Mucosa of rectum (tissue), 2 donors: ENCODE results near the gene AFP.
"Not testable (repeated sequence)": the region's sequence is repeated elsewhere in the genome, so short reads cannot be mapped to it uniquely, and the experiment has no call there.

Source experiments
- H3K27ac ChIP-seq, 2 donors: one replicate each; pipeline ENCODE4 v1.7.0; 2013; ENCODE audit warnings: inconsistent platforms in 2 of 2, low read depth in 2 of 2, low read length in 2 of 2
- H3K27me3 ChIP-seq, 2 donors: one replicate each; pipeline ENCODE4 v1.7.0; 2013; ENCODE audit warnings: low read length in 2 of 2; ENCODE audit not compliant: control insufficient read depth in 2 of 2, insufficient read depth in 2 of 2
- H3K36me3 ChIP-seq, 2 donors: one replicate each; pipeline ENCODE4 v1.7.0; 2013; ENCODE audit warnings: low read length in 2 of 2; ENCODE audit not compliant: control insufficient read depth in 2 of 2, insufficient read depth in 2 of 2
- H3K4me1 ChIP-seq, 2 donors: one replicate each; pipeline ENCODE4 v1.7.0; 2013; ENCODE audit warnings: low read length in 2 of 2, mild to moderate bottlenecking in 1 of 2; ENCODE audit not compliant: control insufficient read depth in 2 of 2, insufficient read depth in 2 of 2
- H3K4me3 ChIP-seq, 2 donors: one replicate each; pipeline ENCODE4 v1.7.0; 2013; ENCODE audit warnings: low read length in 2 of 2
- H3K9ac ChIP-seq, 2 donors: one replicate each; pipeline ENCODE4 v1.7.0; 2013; ENCODE audit warnings: low read length in 2 of 2, low read depth in 1 of 2, mild to moderate bottlenecking in 1 of 2
- H3K9me3 ChIP-seq, 2 donors: one replicate each; pipeline ENCODE4 v1.7.0; 2013; ENCODE audit warnings: low read length in 2 of 2; ENCODE audit not compliant: control insufficient read depth in 2 of 2
- donor health status: healthy.
- donor health status: Normal muscosa, but diverticular disease.

Gene AFP

DNA sequence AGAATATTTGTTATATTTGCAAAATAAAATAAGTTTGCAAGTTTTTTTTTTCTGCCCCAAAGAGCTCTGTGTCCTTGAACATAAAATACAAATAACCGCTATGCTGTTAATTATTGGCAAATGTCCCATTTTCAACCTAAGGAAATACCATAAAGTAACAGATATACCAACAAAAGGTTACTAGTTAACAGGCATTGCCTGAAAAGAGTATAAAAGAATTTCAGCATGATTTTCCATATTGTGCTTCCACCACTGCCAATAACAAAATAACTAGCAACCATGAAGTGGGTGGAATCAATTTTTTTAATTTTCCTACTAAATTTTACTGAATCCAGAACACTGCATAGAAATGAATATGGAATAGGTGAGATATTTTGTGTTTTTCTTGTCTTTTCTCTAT, at the start of gene AFP:
Gene AFP, plus strand, starts transcription at position 238 of the 400 bp plus-strand sequence. Its CDS starts 42 bp downstream, at position 280.
- no peaks in the 10 kb centered on the region for H3K9me3 ChIP-seq
- no peaks in the 10 kb centered on the region for H3K36me3 ChIP-seq
- H3K4me1 ChIP-seq: no peaks in the 10 kb centered on the region
- no peaks in the 10 kb centered on the region for H3K27me3 ChIP-seq
- no peak within 1 kb of the TSS for H3K9ac ChIP-seq
- no peak within 1 kb of the TSS for H3K4me3 ChIP-seq
- no peak within 1 kb of the TSS for H3K27ac ChIP-seq

DNA sequence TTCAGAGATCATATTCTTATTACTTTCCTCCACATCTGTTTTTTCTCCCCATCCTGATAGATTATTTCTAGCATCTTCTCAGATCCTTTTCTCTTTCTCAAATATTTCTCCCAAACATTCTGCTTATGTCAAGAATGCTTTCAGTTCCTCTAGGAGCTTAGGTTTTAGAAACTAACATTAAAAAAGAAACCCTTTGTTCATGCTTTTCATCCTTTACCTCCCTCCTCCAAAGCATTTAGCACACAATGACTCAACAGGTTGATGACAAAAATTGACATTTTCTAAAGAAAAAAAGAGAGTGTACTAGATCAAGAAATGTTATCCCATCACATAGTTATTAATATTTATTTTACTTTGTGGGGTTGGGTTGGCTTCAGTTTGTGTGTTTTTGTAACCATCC, 48.5 kb upstream of the AFP start:
- Histone ChIP-seq H3K4me1 (no peaks in the 10 kb centered on the region), H3K36me3 (no peaks in the 10 kb centered on the region), H3K9ac (no peak overlapping the region), H3K4me3 (no peak overlapping the region), H3K9me3 (no peaks in the 10 kb centered on the region), H3K27ac (no peak overlapping the region), H3K27me3 (no peaks in the 10 kb centered on the region)

DNA sequence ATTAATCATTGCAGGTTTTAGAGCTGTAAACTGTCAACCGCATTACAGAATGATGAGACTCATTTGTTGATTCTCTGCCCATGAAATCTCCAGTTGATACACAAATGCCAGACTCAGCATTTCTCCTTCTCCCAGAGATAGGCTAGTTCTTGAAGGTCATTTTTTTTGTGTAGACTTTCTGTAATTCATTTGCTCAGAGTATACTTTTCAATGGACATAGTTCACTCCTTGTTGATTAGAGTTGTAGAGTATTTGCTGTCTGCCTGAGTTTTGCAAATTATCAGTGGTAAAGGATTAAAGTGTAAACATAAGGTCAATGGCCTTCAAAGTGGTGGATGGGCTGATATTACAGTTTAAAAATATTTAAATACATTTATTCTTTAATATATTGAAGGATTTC, 47.1 kb upstream of the AFP start:
- Histone ChIP-seq H3K4me3 (no peak overlapping the region), H3K4me1 (no peaks in the 10 kb centered on the region), H3K9me3 (no peaks in the 10 kb centered on the region), H3K27me3 (no peaks in the 10 kb centered on the region), H3K36me3 (no peaks in the 10 kb centered on the region), H3K27ac (no peak overlapping the region), H3K9ac (no peak overlapping the region)

DNA sequence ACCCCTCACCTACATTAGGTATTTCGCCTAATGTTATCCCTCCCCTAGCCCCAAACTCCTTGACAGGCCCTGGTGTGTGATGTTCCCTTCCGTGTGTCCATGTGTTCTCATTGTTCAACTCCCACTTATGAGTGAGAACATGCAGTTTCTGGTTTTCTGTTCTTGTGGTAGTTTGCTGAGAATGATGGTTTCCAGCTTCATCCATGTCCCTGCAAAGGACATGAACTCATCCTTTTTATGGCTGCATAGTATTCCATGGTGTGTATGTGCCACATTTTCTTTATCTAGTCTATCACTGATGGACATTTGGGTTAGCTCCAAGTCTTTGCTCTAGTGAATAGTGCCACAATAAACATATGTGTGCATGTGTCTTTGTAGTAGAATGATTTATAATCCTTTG, 46.4 kb upstream of the AFP start:
- H3K36me3 ChIP-seq, H3K27me3 ChIP-seq, H3K9me3 ChIP-seq, H3K4me1 ChIP-seq, H3K27ac ChIP-seq, H3K9ac ChIP-seq, H3K4me3 ChIP-seq: not testable (repeated sequence)

DNA sequence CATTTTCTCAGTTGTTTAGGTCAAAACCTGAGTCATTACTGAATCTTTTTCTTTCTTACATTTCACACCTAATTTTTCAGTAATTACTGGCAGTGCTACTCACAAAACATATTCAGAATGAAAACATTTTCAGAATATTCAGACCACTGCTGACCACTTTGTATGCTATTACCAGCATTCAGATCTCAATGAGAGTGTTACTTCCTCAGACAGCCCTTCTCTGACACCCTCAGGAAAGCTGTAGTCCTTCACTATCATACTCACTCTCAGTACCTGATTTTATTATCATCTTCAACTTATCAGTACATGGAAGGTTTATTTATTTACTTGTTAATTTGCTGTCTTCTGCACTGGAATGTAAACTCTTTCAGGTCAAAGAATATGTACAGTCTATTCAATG, 44.2 kb upstream of the AFP start:
- no peaks in the 10 kb centered on the region for H3K9me3 ChIP-seq
- H3K36me3 ChIP-seq: no peaks in the 10 kb centered on the region
- H3K9ac ChIP-seq: no peak overlapping the region
- no peak overlapping the region for H3K4me3 ChIP-seq
- H3K27me3 ChIP-seq: no peaks in the 10 kb centered on the region
- H3K4me1 ChIP-seq: no peaks in the 10 kb centered on the region
- no peak overlapping the region for H3K27ac ChIP-seq

DNA sequence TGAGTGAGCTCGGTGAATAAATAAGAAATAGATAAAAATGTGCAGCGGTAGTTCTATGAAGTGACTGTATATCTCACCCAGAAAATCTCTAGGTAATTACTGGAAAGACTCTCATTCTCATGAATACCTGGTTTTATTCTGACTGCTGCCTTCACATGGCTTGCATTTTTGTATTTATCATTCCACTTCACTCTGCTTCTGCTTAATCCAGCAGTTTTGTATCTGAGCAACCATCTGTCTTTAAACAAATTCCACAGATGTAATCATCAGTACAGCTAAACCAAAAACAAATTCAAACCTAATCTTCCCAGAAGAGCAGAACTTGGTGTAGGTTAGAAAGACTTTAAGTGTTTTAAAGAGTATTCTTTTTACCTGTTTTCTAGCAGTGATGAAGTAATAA, 43.1 kb upstream of the AFP start:
- H3K4me1 ChIP-seq: no peaks in the 10 kb centered on the region
- no peaks in the 10 kb centered on the region for H3K27me3 ChIP-seq
- no peak overlapping the region for H3K4me3 ChIP-seq
- no peaks in the 10 kb centered on the region for H3K9me3 ChIP-seq
- H3K36me3 ChIP-seq: no peaks in the 10 kb centered on the region
- H3K9ac ChIP-seq: no peak overlapping the region
- no peak overlapping the region for H3K27ac ChIP-seq

DNA sequence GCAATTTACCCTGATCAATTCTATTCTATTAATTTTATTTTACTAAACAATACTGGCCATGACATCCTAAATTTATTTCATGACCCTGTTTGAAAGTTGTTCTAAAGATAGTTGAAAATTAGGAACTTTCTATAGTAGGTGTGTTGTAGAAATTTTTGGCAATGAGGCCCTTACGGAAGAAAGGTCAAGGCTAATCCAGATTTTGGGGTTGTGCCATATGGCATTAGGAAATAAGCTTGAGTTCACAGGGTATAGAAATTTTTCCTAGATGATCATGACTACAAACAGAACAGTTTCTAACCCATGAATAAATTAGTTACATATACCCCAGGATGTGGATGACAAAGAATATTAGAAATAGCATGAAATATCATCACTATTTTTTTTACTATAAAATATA, 39.7 kb upstream of the AFP start:
- no peaks in the 10 kb centered on the region for H3K27me3 ChIP-seq
- H3K4me1 ChIP-seq: no peaks in the 10 kb centered on the region
- no peaks in the 10 kb centered on the region for H3K9me3 ChIP-seq
- no peak overlapping the region for H3K9ac ChIP-seq
- H3K36me3 ChIP-seq: no peaks in the 10 kb centered on the region
- no peak overlapping the region for H3K4me3 ChIP-seq
- no peak overlapping the region for H3K27ac ChIP-seq

DNA sequence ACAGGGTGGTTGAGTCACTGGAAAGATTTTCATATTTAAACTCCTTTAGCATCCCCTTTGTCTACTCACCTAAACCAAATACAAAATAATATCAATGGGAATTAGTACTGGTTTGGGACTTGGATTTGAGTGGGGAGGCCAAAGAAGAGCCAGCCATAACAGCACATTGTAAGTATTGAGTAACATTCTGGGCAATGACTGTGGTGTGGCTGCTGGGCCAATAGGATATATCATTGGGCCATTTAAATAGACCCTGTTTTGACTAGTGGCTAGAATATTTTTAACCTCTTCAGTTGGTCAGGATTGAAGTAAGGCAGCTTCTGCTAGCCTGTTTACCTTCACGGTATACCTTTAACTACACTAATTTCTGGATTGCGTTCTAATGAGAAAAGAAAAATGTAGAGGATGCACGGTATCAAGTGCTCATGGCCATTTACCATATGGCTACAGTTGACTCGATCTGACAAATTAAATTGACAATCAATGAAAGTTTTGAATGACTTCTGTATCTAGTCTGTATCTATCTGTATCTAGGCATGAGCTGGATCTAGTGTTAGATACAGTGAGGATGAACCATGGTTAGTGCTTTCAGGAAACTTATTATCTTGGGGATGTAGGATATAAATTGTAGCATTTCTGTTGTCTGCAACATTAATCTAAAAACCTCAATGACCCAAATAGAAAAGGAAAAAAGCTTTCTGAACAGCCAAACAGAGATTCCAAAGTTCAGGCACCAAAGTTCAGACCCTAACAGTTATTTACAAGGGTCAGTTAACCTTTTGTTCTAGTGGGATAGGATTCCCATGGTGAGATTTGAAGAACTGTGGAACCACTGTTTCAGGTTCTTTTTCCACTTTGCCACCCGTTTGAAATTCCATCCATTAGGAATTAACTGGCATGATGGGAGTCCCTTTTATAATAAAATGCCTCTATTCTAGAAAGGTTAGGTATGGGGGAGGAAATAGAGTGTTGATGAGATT, 38.7 kb upstream of the AFP start:
- Histone ChIP-seq H3K9ac (no peak overlapping the region), H3K9me3 (no peaks in the 10 kb centered on the region), H3K27ac (no peak overlapping the region), H3K4me1 (no peaks in the 10 kb centered on the region), H3K27me3 (no peaks in the 10 kb centered on the region), H3K4me3 (no peak overlapping the region), H3K36me3 (no peaks in the 10 kb centered on the region)

DNA sequence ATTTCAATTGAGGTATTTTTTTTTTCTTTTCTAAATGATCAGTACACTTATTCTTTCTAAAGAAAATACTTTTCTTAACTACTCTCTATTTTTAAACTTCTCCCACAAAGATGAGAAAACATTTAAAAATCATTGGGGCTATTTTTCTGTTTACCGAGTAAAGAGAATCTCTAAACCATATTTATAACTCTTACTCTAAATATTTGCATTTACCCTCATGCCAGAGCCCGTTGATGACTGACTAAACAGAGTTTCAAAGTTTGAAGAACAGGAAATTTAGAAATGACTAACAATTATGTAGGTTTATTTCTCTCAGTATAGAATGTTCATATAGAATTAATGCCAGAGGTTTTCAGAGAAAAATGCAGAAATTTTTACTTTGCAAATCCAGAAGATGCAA, 34.6 kb upstream of the AFP start:
- Histone ChIP-seq H3K27ac (no peak overlapping the region), H3K9ac (no peak overlapping the region), H3K9me3 (no peaks in the 10 kb centered on the region), H3K4me3 (no peak overlapping the region), H3K27me3 (no peaks in the 10 kb centered on the region), H3K36me3 (no peaks in the 10 kb centered on the region), H3K4me1 (no peaks in the 10 kb centered on the region)

DNA sequence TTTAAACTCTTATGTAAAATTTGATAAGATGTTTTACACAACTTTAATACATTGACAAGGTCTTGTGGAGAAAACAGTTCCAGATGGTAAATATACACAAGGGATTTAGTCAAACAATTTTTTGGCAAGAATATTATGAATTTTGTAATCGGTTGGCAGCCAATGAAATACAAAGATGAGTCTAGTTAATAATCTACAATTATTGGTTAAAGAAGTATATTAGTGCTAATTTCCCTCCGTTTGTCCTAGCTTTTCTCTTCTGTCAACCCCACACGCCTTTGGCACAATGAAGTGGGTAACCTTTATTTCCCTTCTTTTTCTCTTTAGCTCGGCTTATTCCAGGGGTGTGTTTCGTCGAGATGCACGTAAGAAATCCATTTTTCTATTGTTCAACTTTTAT, 32.0 kb upstream of the AFP start, which contains the start of gene ALB:
Gene ALB, plus strand, starts transcription at position 246 of the 400 bp plus-strand sequence. Its CDS starts 41 bp downstream, at position 287.
- Histone ChIP-seq H3K4me1 (no peaks in the 10 kb centered on the region), H3K4me3 (no peak within 1 kb of the TSS), H3K36me3 (no peaks in the 10 kb centered on the region), H3K9ac (no peak within 1 kb of the TSS), H3K27me3 (no peaks in the 10 kb centered on the region), H3K27ac (no peak within 1 kb of the TSS), H3K9me3 (no peaks in the 10 kb centered on the region)
